Keratinocyte (primary cell): ENCODE data around the gene PDE1C. TPM values are rescaled to one million over a fixed set of nuclear protein-coding genes. Genes with fewer than 3 reads are reported as not detected.

ENCODE experiments used
- DNase-seq: peaks from one replicate; pipeline ENCODE4 v3.0.0-alpha.2; 2011; ENCODE audit warnings: low read depth, missing footprints, low spot score
- FAIRE-seq: peaks from 2 replicates; lab custom pipeline; 2011; peaks lifted over from hg19 to GRCh38; lab: Jason Lieb, UNC
- H2AFZ ChIP-seq: 2 replicates; pipeline ENCODE4 v1.6.0; 2012; ENCODE audit warnings: low read length, control low read depth, inconsistent platforms; ENCODE audit not compliant: control insufficient read depth
- H3K27ac ChIP-seq: 2 replicates; pipeline ENCODE4 v1.5.1; 2011; ENCODE audit warnings: low read length; ENCODE audit not compliant: control insufficient read depth, insufficient read depth
- H3K27me3 ChIP-seq: 3 replicates; pipeline ENCODE4 v1.6.0; 2011; ENCODE audit warnings: low read length; ENCODE audit not compliant: control insufficient read depth, insufficient read depth; ENCODE audit errors: extremely low read depth
- H3K36me3 ChIP-seq, 2 experiments: 2 replicates in 1 of 2; 3 replicates in 1 of 2; pipeline ENCODE4 v1.5.1; 2011; ENCODE audit warnings: low read length in 2 of 2, mild to moderate bottlenecking in 1 of 2; ENCODE audit not compliant: control insufficient read depth in 2 of 2, insufficient read depth in 2 of 2; ENCODE audit errors: extremely low read depth in 1 of 2
- H3K4me1 ChIP-seq: 3 replicates; pipeline ENCODE4 v1.5.1; 2011; ENCODE audit warnings: low read length; ENCODE audit not compliant: control insufficient read depth, insufficient read depth; ENCODE audit errors: extremely low read depth
- H3K4me2 ChIP-seq: 3 replicates; pipeline ENCODE4 v1.6.0; 2011; ENCODE audit warnings: low read depth, low read length; ENCODE audit not compliant: control insufficient read depth, insufficient read depth; ENCODE audit errors: extremely low read depth
- H3K4me3 ChIP-seq, 3 experiments: fragments of 200-600 bp in 1 of 3; sonication (generic) in 1 of 3; 2 replicates in 2 of 3; 3 replicates in 1 of 3; pipeline ENCODE4 v1.5.1; 2011 to 2016; ENCODE audit warnings: low read length in 3 of 3, mild to moderate bottlenecking in 3 of 3, control low read depth in 2 of 3, inconsistent platforms in 1 of 3, low read depth in 1 of 3, mixed read lengths in 1 of 3, mixed run types in 1 of 3, moderate library complexity in 1 of 3; ENCODE audit not compliant: control insufficient read depth in 2 of 3, insufficient read depth in 2 of 3; ENCODE audit errors: extremely low read depth in 1 of 3
- H3K79me2 ChIP-seq: 2 replicates; pipeline ENCODE4 v1.6.0; 2012; ENCODE audit warnings: low read length; ENCODE audit not compliant: control insufficient read depth, insufficient read depth
- H3K9ac ChIP-seq: 3 replicates; pipeline ENCODE4 v1.6.0; 2011; ENCODE audit warnings: low read length; ENCODE audit not compliant: control insufficient read depth, insufficient read depth; ENCODE audit errors: extremely low read depth
- H3K9me1 ChIP-seq: 3 replicates; pipeline ENCODE4 v1.6.0; 2011; ENCODE audit warnings: low read length; ENCODE audit not compliant: control insufficient read depth, insufficient read depth; ENCODE audit errors: extremely low read depth
- H3K9me3 ChIP-seq: 2 replicates; pipeline ENCODE4 v1.5.1; 2012; ENCODE audit warnings: low read depth, low read length; ENCODE audit not compliant: control insufficient read depth
- H4K20me1 ChIP-seq: 3 replicates; pipeline ENCODE4 v1.6.0; 2011; ENCODE audit warnings: low read length; ENCODE audit not compliant: control insufficient read depth, insufficient read depth; ENCODE audit errors: extremely low read depth
- CTCF ChIP-seq, 3 experiments: IDR thresholded peaks in 1 of 3; conservative IDR thresholded peaks in 1 of 3; optimal IDR thresholded peaks in 1 of 3; 2 replicates in 2 of 3; 3 replicates in 1 of 3; pipeline versions ENCODE3 to v1.5.1; 2011; ENCODE audit warnings: low read length in 3 of 3, mild to moderate bottlenecking in 3 of 3, moderate library complexity in 2 of 3, control low read depth in 1 of 3, inconsistent platforms in 1 of 3; ENCODE audit not compliant: insufficient read depth in 2 of 3; ENCODE audit errors: extremely low read depth in 1 of 3
- EZH2 ChIP-seq: IDR thresholded peaks from one replicate; pipeline ENCODE4 v1.6.1; 2012; ENCODE audit warnings: inconsistent platforms, mild to moderate bottlenecking, low read length, moderate library complexity
- dilution Hi-C: fragments of 300-500 bp; cut with MboI; formaldehyde crosslinking; loops from one replicate; pipeline ENCODE4 v1.7.0; 2020; ENCODE audit warnings: low sequenced_read_pairs; ENCODE audit not compliant: extremely low pct_ligation_motif_present
- polyA plus RNA-seq, 5 experiments: library from polyadenylated mRNA; depleted of rRNA in 3 of 5; stranded (reverse) in 3 of 5; stranded (forward) in 1 of 5; unstranded in 1 of 5; fragments of >200 nt; gene quantifications; 1 replicate in 1 of 5; 2 replicates in 3 of 5; 3 replicates in 1 of 5; pipeline versions ENCODE4 v1.2.1 to v1.2.3, GENCODE V29; 2011 to 2012; ENCODE audit warnings: missing spikeins in 2 of 5, low read depth in 1 of 5, low replicate concordance in 1 of 5

PDE1C gene
- polyA plus RNA-seq, 1 donor (not counting 4 experiments of a cell fraction or from before 2014, with no cell fraction given) = 2.5 TPM

- Histone ChIP-seq H3K4me1 (no peaks in the 10 kb centered on the region), H4K20me1 (no peaks in the 10 kb centered on the region), H3K27me3 (no peaks in the 10 kb centered on the region), H3K9me3 (no peaks in the 10 kb centered on the region), H3K79me2 (no peaks in the 10 kb centered on the region), H3K9ac (no peak overlapping the region), H3K27ac (no peak overlapping the region), H3K4me2 (no peak overlapping the region), H2AFZ (no peak overlapping the region), H3K9me1 (no peaks in the 10 kb centered on the region), H3K4me3 (no peak overlapping the region), H3K36me3 (no peaks in the 10 kb centered on the region)
- dilution Hi-C loops = no loop called here
- DNase-seq (no peak), FAIRE-seq (no peak)
- TF ChIP-seq CTCF (optimal IDR thresholded peaks at IDR 0.05 in 1 of 3, IDR thresholded peaks at IDR 0.05 in 1 of 3, conservative IDR thresholded peaks at IDR 0.05 in 1 of 3; ENCODE audit: extremely low read depth in 1 of 3, insufficient read depth in 2 of 3, low read length in 3 of 3) (no peak), EZH2 (no peak)
Observed at GRCh38 chr7:31791881-31792280, 278.3 kb downstream of the PDE1C start.

- Histone ChIP-seq H4K20me1 (no peaks in the 10 kb centered on the region), H3K36me3 (no peaks in the 10 kb centered on the region), H3K9me1 (no peaks in the 10 kb centered on the region), H3K27ac (no peak overlapping the region), H3K4me2 (no peak overlapping the region), H3K9ac (no peak overlapping the region), H3K27me3 (no peaks in the 10 kb centered on the region), H3K9me3 (no peaks in the 10 kb centered on the region), H2AFZ (no peak overlapping the region), H3K4me1 (no peaks in the 10 kb centered on the region), H3K4me3 (no peak overlapping the region), H3K79me2 (no peaks in the 10 kb centered on the region)
- FAIRE-seq = no peak
- TF ChIP-seq EZH2 = no peak
- no peak for TF ChIP-seq CTCF (optimal IDR thresholded peaks at IDR 0.05 in 1 of 3, IDR thresholded peaks at IDR 0.05 in 1 of 3, conservative IDR thresholded peaks at IDR 0.05 in 1 of 3; ENCODE audit: extremely low read depth in 1 of 3, insufficient read depth in 2 of 3, low read length in 3 of 3)
- dilution Hi-C loops = no loop called here
- no peak for DNase-seq
Observed at GRCh38 chr7:31788883-31789680, 281.1 kb downstream of the PDE1C start.
